ENCODE measurements around the gene C1QTNF1.

The C1QTNF1 gene

GRCh38 chr17:79052131-79052530 lies 28.2 kb downstream of the C1QTNF1 start:
- TF ChIP-seq, protein P1, sequence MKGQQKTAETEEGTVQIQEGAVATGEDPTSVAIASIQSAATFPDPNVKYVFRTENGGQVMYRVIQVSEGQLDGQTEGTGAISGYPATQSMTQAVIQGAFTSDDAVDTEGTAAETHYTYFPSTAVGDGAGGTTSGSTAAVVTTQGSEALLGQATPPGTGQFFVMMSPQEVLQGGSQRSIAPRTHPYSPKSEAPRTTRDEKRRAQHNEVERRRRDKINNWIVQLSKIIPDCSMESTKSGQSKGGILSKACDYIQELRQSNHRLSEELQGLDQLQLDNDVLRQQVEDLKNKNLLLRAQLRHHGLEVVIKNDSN (IDR thresholded peaks at IDR 0.05), result no peak
- TF ChIP-seq TCF12 (IDR thresholded peaks at IDR 0.05; ENCODE audit: low read depth) (no peak), ZBTB7A (IDR thresholded peaks at IDR 0.05; ENCODE audit: low read depth) (no peak), TAF1 (IDR thresholded peaks at IDR 0.05; ENCODE audit: low read depth) (no peak), EGR1 (IDR thresholded peaks at IDR 0.05) (no peak), TEAD4 (IDR thresholded peaks at IDR 0.05) (no peak), NFIC (IDR thresholded peaks at IDR 0.05) (no peak), MAX (IDR thresholded peaks at IDR 0.05) (no peak), CREB1 (IDR thresholded peaks at IDR 0.05; ENCODE audit: low read depth) (no peak), EP300 (IDR thresholded peaks at IDR 0.05; ENCODE audit: borderline replicate concordance) (no peak), RAD21 (IDR thresholded peaks at IDR 0.05; ENCODE audit: low read depth) (no peak), FOXM1 (IDR thresholded peaks at IDR 0.05; ENCODE audit: borderline replicate concordance, low read depth) (no peak), CEBPB (IDR thresholded peaks at IDR 0.05) (no peak), YY1 (IDR thresholded peaks at IDR 0.05; ENCODE audit: low read depth) (no peak)

DNA sequence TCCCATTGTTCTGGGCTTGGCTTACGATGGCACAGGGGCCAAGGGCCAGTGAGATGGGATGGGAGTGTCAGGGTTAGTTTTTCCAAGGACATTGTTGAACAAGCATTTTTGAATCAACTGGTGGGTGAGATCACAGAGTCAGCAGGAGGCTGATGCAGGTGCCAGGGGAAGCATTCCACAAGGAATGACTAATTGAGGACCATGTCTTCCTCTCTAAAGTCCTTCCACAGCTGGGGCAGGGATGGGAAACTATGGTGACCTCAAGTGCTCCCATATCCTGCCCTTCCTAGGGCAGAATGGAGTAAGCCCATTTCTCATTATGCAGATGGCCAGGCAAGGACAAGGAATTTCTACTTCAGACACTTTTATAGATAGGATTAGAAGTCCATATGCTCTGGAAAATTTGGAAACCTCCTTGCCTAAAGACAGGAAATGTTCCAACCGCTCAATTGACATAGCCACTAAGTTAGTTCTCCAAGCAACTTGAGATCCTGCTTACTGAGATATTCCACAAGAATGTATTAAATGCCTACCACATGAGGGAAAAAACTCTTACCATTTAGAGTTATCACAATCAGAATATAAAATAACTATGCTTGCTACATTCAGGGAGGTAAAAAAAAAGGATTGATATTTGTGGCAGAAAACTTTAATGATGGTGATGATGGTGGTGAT lies 29.4 kb downstream of the C1QTNF1 start:
- no peak for TF ChIP-seq CREB1 (IDR thresholded peaks at IDR 0.05; ENCODE audit: low read depth)
- TF ChIP-seq NFIC (IDR thresholded peaks at IDR 0.05), result peak; percentile 39; the same call in 1 of the 2 replicates
- no peak for TF ChIP-seq EP300 (IDR thresholded peaks at IDR 0.05; ENCODE audit: borderline replicate concordance)
- TF ChIP-seq ZBTB7A (IDR thresholded peaks at IDR 0.05; ENCODE audit: low read depth), result no peak
- no peak for TF ChIP-seq TAF1 (IDR thresholded peaks at IDR 0.05; ENCODE audit: low read depth)
- TF ChIP-seq REST (IDR thresholded peaks at IDR 0.05; ENCODE audit: low read depth), result no peak

- TF ChIP-seq YY1 (IDR thresholded peaks at IDR 0.05; ENCODE audit: low read depth) (no peak), CREB1 (IDR thresholded peaks at IDR 0.05; ENCODE audit: low read depth) (no peak), NFIC (IDR thresholded peaks at IDR 0.05) (no peak), REST (IDR thresholded peaks at IDR 0.05; ENCODE audit: low read depth) (no peak), RAD21 (IDR thresholded peaks at IDR 0.05; ENCODE audit: low read depth) (no peak), TEAD4 (IDR thresholded peaks at IDR 0.05) (no peak), EGR1 (IDR thresholded peaks at IDR 0.05) (no peak), FOXM1 (IDR thresholded peaks at IDR 0.05; ENCODE audit: borderline replicate concordance, low read depth) (no peak), ZBTB7A (IDR thresholded peaks at IDR 0.05; ENCODE audit: low read depth) (no peak), MAX (IDR thresholded peaks at IDR 0.05) (no peak), TAF1 (IDR thresholded peaks at IDR 0.05; ENCODE audit: low read depth) (no peak), CEBPB (IDR thresholded peaks at IDR 0.05) (no peak)
- TF ChIP-seq, protein P1 (IDR thresholded peaks at IDR 0.05), result no peak
Measured at GRCh38 chr17:79054200-79054960, 30.4 kb downstream of the C1QTNF1 start.

DNA sequence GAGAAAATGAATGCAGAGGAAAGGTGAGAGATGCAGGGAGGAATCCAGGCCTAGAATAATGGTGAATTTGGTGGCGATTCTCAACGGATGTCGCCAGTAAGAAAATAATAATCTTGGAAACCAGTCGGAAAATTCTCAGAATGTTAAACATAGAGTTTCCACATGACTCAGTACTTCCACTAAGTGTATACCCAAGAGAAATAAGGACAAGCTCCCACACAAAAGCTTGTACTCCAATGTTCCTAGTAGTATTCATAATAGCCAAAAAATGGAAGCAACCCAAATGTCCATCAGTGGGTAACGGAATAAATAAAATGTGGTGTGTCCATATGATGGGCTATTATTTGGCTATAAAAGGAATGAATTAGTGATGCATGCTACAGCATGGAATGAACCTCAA lies 31.2 kb downstream of the C1QTNF1 start:
- no peak for TF ChIP-seq FOXM1 (IDR thresholded peaks at IDR 0.05; ENCODE audit: borderline replicate concordance, low read depth)
- no peak for TF ChIP-seq RAD21 (IDR thresholded peaks at IDR 0.05; ENCODE audit: low read depth)
- TF ChIP-seq TCF12 (IDR thresholded peaks at IDR 0.05; ENCODE audit: low read depth), result no peak

GRCh38 chr17:79057737-79058385 lies 33.9 kb downstream of the C1QTNF1 start:
- TF ChIP-seq CREB1 (IDR thresholded peaks at IDR 0.05; ENCODE audit: low read depth) (no peak), CEBPB (IDR thresholded peaks at IDR 0.05) (no peak)

Measured in Ishikawa (cell line).